ENCODE measurements around the gene CAMK1D. TPM values are rescaled to one million over a fixed set of nuclear protein-coding genes. Genes with fewer than 3 reads are reported as not detected.

CAMK1D gene
- total and polyA plus RNA-seq, 2 of the 8 experiments (the other 6 are each of a cell fraction or from before 2014, with no cell fraction given): 3.5 to 10.6 TPM

DNA sequence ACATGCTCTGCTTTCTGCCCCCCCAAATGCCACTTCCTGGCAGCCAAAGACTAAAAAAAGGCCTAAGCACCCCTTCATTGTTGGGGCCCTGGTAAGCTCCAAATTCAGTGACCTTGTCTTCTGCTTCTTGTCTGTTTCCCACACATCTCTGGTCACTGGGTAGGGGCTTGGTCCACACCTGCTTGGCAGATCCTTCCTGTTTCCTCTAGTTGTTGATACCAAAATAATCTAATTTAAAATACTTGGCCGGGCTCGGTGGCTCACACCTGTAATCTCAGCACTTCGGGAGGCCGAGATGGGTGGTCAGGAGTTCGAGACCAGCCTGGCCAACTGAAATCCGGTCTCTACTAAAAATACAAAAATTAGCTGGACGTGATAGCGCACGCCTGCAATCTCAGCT lies 130.6 kb downstream of the CAMK1D start (continued):
- no peak for TF ChIP-seq RAD21 (IDR thresholded peaks at IDR 0.05 in 1 of 2, conservative IDR thresholded peaks at IDR 0.05 in 1 of 2; ENCODE audit: low read depth in 2 of 2, low read length in 2 of 2)
- TF ChIP-seq SUZ12 (IDR thresholded peaks at IDR 0.05; ENCODE audit: low read length): no peak
- no peak for TF ChIP-seq HDAC2 (IDR thresholded peaks at IDR 0.05; ENCODE audit: borderline replicate concordance in 1 of 2, low read depth in 2 of 2, low read length in 2 of 2)
- TF ChIP-seq KDM1A (IDR thresholded peaks at IDR 0.05; ENCODE audit: borderline replicate concordance, low read length): no peak
- no peak for TF ChIP-seq CBX8 (IDR thresholded peaks at IDR 0.05; ENCODE audit: borderline replicate concordance, low read depth, low read length)

Measured in H1 (cell line).